Loucy (cell line): ENCODE results near the gene PPIF.

Source experiments
- H2AFZ ChIP-seq: fragments of 200-600 bp; sonication (generic); 2 replicates; pipeline ENCODE4 v1.6.0; 2016; ENCODE audit warnings: antibody characterized with exemption, mild to moderate bottlenecking, low read length, moderate library complexity
- H3F3A ChIP-seq: fragments of 200-600 bp; 2 replicates; pipeline ENCODE4 v1.6.0; 2016; ENCODE audit warnings: antibody characterized with exemption, low read depth, mild to moderate bottlenecking
- H3K27me3 ChIP-seq: fragments of 200-600 bp; sonication (generic); 2 replicates; pipeline ENCODE4 v1.6.1; 2014; ENCODE audit warnings: low read length, mild to moderate bottlenecking; ENCODE audit not compliant: insufficient read depth, poor library complexity, severe bottlenecking
- H3K36me3 ChIP-seq: fragments of 200-600 bp; sonication (generic); 2 replicates; pipeline ENCODE4 v1.6.1; 2016; ENCODE audit warnings: low read length; ENCODE audit not compliant: insufficient read depth
- H3K4me1 ChIP-seq: fragments of 200-600 bp; sonication (generic); 2 replicates; pipeline ENCODE4 v1.5.1; 2014; ENCODE audit warnings: low read length, mild to moderate bottlenecking; ENCODE audit not compliant: insufficient read depth, poor library complexity, severe bottlenecking
- H3K4me2 ChIP-seq: fragments of 200-600 bp; sonication (generic); 2 replicates; pipeline ENCODE4 v1.6.0; 2014; ENCODE audit warnings: antibody characterized with exemption, low read length, low read depth, mild to moderate bottlenecking; ENCODE audit not compliant: poor library complexity, severe bottlenecking
- H3K4me3 ChIP-seq: fragments of 200-600 bp; sonication (generic); 2 replicates; pipeline ENCODE4 v1.5.1; 2014; ENCODE audit warnings: low read length, mild to moderate bottlenecking, mixed read lengths; ENCODE audit not compliant: poor library complexity, severe bottlenecking
- H3K79me2 ChIP-seq: fragments of 200-600 bp; sonication (generic); 2 replicates; pipeline ENCODE4 v1.6.1; 2014; ENCODE audit warnings: low read length; ENCODE audit not compliant: insufficient read depth
- H3K9ac ChIP-seq: fragments of 200-600 bp; sonication (generic); 2 replicates; pipeline ENCODE4 v1.6.0; 2014; ENCODE audit warnings: mild to moderate bottlenecking, low read depth, low read length, moderate library complexity; ENCODE audit not compliant: poor library complexity, severe bottlenecking
- H3K9me2 ChIP-seq: fragments of 200-600 bp; sonication (generic); replicated peaks from 2 replicates; pipeline ENCODE4 v1.6.1; 2016; ENCODE audit warnings: low read depth, low read length, mixed read lengths
- H3K9me3 ChIP-seq: fragments of 200-600 bp; sonication (generic); 2 replicates; pipeline ENCODE4 v1.6.1; 2014; ENCODE audit warnings: mild to moderate bottlenecking, antibody characterized with exemption, low read length, low read depth; ENCODE audit not compliant: insufficient read depth
- H4K20me1 ChIP-seq: fragments of 200-600 bp; sonication (generic); 2 replicates; pipeline ENCODE4 v1.6.0; 2014; ENCODE audit warnings: antibody characterized with exemption, low read length, mild to moderate bottlenecking; ENCODE audit not compliant: insufficient read depth, poor library complexity, severe bottlenecking
- EZH2phosphoT487 ChIP-seq: fragments of 200-600 bp; IDR thresholded peaks from 2 replicates; pipeline ENCODE4 v1.6.1; 2018; ENCODE audit warnings: antibody characterized with exemption, mild to moderate bottlenecking, moderate library complexity, borderline replicate concordance
- TF ChIP-seq, protein P1 (sequence below): fragments of 200-600 bp; sonication (generic); conservative IDR thresholded peaks from 2 replicates; pipeline ENCODE4 v1.5.1; 2014; ENCODE audit warnings: mild to moderate bottlenecking, antibody characterized with exemption, low read length

Gene PPIF

DNA sequence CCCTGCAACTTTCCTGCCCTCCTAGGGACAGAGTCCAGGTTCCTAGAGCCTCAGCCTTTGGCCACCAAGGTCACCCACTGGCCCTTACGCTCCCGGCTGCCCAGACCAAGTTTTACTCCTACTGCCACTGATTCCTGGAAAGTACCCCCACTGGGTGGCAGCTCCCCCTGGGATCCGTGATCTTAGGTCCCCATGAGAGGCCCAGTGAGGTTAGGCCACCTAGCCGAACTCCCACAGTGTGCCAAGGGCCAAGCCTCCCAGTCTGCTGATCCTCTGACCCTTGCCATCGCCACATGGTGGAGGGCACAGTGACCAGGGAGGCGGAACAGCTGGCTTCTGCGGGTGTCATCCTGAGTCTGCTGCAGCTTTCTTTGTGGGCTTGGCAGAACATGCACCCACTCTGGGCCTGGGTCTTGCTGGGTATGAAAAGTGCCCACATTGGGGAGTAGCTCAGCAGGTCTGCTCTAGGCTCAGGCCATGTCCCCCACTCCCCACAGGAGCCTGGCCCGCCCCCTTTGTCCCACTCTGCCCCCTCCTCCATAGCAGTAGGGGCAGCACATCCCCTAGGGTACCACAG lies 40.5 kb upstream of the PPIF start:
- H3K9me2 ChIP-seq: no peaks in the 10 kb centered on the region
- H4K20me1 ChIP-seq: no peaks in the 10 kb centered on the region
- H3K79me2 ChIP-seq: no peaks in the 10 kb centered on the region
- TF ChIP-seq, protein P1, sequence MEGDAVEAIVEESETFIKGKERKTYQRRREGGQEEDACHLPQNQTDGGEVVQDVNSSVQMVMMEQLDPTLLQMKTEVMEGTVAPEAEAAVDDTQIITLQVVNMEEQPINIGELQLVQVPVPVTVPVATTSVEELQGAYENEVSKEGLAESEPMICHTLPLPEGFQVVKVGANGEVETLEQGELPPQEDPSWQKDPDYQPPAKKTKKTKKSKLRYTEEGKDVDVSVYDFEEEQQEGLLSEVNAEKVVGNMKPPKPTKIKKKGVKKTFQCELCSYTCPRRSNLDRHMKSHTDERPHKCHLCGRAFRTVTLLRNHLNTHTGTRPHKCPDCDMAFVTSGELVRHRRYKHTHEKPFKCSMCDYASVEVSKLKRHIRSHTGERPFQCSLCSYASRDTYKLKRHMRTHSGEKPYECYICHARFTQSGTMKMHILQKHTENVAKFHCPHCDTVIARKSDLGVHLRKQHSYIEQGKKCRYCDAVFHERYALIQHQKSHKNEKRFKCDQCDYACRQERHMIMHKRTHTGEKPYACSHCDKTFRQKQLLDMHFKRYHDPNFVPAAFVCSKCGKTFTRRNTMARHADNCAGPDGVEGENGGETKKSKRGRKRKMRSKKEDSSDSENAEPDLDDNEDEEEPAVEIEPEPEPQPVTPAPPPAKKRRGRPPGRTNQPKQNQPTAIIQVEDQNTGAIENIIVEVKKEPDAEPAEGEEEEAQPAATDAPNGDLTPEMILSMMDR: no peak
- no peak for TF ChIP-seq EZH2phosphoT487
- no peaks in the 10 kb centered on the region for H3K9me3 ChIP-seq
- H2AFZ ChIP-seq: no peak overlapping the region
- no peaks in the 10 kb centered on the region for H3K27me3 ChIP-seq
- H3K36me3 ChIP-seq: peaks cover 85% of the 10 kb centered on the region; the same call in 1 of the 2 replicates
- no peaks in the 10 kb centered on the region for H3F3A ChIP-seq
- no peak overlapping the region for H3K9ac ChIP-seq
- no peak overlapping the region for H3K4me2 ChIP-seq
- H3K4me3 ChIP-seq: no peak overlapping the region
- H3K4me1 ChIP-seq: no peaks in the 10 kb centered on the region

DNA sequence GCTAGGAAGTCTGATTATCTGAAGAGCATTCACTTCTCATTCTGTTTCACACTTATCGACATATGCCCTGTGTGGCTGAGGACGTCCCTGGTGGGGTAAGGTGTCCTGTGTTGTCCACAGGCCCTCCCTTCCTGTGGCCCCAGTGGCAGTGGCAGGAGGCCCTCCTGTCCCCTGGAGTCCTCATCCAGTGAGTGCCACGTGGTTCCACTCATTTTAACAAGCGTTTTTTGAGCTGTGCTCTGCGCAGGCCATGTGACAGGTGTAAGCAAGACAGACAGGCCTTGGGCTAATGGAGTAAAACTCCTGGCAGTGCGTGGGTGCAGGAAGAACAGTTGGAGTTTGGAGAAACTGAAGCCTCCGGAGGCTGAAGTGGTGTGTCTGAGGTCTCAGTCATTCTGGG lies 39.3 kb upstream of the PPIF start:
- H3K9me3 ChIP-seq: no peaks in the 10 kb centered on the region
- H3K36me3 ChIP-seq: peaks cover 86% of the 10 kb centered on the region; the same call in 1 of the 2 replicates
- H3K9ac ChIP-seq: no peak overlapping the region
- no peaks in the 10 kb centered on the region for H3K79me2 ChIP-seq
- H2AFZ ChIP-seq: no peak overlapping the region
- no peaks in the 10 kb centered on the region for H4K20me1 ChIP-seq
- H3F3A ChIP-seq: no peaks in the 10 kb centered on the region
- no peak overlapping the region for H3K4me3 ChIP-seq
- H3K4me1 ChIP-seq: no peaks in the 10 kb centered on the region
- H3K27me3 ChIP-seq: no peaks in the 10 kb centered on the region
- TF ChIP-seq EZH2phosphoT487: no peak
- TF ChIP-seq, protein P1: no peak
- H3K9me2 ChIP-seq: no peaks in the 10 kb centered on the region
- no peak overlapping the region for H3K4me2 ChIP-seq

DNA sequence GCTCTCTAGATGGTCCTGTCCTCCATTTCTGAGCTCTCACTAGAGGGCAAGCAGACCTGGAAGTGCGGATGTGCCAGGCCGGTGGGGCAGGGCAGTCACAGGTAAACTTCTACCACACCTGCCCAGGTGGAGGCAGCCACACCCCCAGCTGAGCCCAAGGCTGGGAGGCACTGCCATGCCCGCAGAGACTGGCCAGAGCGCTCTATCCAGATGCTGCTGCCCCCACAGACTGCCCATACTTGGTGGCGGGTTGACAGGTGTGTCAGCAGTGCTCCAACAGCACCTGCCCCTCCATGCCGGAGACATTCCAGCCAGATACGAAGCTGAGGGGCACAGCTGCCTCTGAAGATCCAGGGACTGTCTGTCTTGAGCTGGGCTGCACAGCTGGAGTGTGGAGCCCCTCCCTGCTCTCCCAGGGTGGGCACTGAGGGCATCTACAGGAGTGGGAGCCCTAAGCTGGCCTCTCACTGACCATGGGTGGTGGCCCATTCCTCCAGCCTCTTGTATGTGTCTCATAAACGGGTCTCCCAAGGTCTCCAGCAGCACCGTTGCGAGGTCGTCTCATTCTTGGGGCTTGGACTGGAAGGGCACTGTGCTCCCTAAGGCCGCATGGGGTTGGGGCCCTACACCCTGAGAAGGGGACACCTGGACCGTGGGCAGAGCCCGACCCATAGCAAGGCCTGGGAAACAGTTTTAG lies 38.2 kb upstream of the PPIF start:
- Histone ChIP-seq H3K9me3 (no peaks in the 10 kb centered on the region), H3K4me2 (no peak overlapping the region), H4K20me1 (no peaks in the 10 kb centered on the region), H3K36me3 (peaks cover 82% of the 10 kb centered on the region; the same call in 1 of the 2 replicates), H3K9ac (no peak overlapping the region), H3K79me2 (no peaks in the 10 kb centered on the region), H3K9me2 (no peaks in the 10 kb centered on the region), H2AFZ (no peak overlapping the region), H3F3A (no peaks in the 10 kb centered on the region), H3K4me1 (no peaks in the 10 kb centered on the region), H3K4me3 (no peak overlapping the region), H3K27me3 (no peaks in the 10 kb centered on the region)
- TF ChIP-seq EZH2phosphoT487: no peak
